Measurements from ENCODE around the gene ELP4.

DNA sequence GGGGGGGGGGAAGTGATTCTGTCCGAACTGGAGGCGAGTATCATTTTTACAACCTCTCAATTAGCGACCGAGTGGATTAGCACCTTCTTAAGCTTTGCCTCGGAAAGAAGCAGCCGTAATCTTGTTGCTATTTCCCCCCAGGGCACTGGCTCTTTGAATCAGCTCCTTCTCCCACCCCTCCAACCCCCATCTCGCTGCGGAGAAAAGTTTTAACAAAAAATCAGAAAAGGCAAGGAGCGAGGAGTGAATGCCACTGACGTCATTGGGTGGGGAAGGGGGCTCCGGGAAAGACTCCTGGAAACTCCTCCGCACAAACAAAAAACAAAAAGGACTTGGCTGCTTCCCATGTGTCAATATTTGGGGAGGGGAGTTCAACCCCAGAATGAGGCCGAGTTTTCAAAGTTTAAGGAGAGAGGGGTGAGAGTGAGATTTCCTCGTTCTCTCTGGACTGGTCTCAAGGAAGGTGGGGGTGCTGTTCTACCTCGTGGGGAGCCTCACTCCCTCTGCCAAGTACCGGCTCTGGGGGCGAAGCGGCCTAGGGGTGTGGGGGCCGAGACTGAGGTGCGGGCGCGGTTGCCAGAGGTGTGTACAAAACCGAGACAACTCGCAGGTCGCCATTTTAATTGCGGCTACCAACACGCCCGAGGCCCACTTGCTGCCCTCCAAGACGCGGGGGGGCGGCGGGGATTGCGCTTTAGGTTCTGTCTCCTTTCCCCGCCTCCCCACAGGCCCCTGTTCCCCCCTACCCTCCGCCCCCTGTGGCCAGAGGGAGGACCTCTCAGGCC, 304.0 kb downstream of the ELP4 start:
- TF ChIP-seq, protein P1, sequence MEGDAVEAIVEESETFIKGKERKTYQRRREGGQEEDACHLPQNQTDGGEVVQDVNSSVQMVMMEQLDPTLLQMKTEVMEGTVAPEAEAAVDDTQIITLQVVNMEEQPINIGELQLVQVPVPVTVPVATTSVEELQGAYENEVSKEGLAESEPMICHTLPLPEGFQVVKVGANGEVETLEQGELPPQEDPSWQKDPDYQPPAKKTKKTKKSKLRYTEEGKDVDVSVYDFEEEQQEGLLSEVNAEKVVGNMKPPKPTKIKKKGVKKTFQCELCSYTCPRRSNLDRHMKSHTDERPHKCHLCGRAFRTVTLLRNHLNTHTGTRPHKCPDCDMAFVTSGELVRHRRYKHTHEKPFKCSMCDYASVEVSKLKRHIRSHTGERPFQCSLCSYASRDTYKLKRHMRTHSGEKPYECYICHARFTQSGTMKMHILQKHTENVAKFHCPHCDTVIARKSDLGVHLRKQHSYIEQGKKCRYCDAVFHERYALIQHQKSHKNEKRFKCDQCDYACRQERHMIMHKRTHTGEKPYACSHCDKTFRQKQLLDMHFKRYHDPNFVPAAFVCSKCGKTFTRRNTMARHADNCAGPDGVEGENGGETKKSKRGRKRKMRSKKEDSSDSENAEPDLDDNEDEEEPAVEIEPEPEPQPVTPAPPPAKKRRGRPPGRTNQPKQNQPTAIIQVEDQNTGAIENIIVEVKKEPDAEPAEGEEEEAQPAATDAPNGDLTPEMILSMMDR (IDR thresholded peaks at IDR 0.05), result no peak
- TF ChIP-seq EZH2 (IDR thresholded peaks at IDR 0.05; ENCODE audit: borderline replicate concordance, insufficient read depth, low read depth, low read length, poor library complexity, severe bottlenecking), result no peak

Data from B cell (primary cell).